ENCODE results near the gene SF3A2.

GRCh38 chr19:2207008-2207407 is 29.6 kb upstream of the SF3A2 start:
- TF ChIP-seq ZNF639 (tag by site-specific recombination; IDR thresholded peaks at IDR 0.05) (no peak), ZNF175 (tag by site-specific recombination; IDR thresholded peaks at IDR 0.05) (no peak), CTCF (tag by site-specific recombination; IDR thresholded peaks at IDR 0.05) (no peak), YY1 (tag by site-specific recombination; IDR thresholded peaks at IDR 0.05) (no peak)
